ENCODE results near the gene C1orf226. TPM values are rescaled to one million over a fixed set of nuclear protein-coding genes. Genes with fewer than 3 reads are reported as not detected.

C1orf226 gene
- total and polyA plus RNA-seq, 2 of the 4 experiments (the other 2 are of a cell fraction), result under 0.01 to 0.10 TPM

DNA sequence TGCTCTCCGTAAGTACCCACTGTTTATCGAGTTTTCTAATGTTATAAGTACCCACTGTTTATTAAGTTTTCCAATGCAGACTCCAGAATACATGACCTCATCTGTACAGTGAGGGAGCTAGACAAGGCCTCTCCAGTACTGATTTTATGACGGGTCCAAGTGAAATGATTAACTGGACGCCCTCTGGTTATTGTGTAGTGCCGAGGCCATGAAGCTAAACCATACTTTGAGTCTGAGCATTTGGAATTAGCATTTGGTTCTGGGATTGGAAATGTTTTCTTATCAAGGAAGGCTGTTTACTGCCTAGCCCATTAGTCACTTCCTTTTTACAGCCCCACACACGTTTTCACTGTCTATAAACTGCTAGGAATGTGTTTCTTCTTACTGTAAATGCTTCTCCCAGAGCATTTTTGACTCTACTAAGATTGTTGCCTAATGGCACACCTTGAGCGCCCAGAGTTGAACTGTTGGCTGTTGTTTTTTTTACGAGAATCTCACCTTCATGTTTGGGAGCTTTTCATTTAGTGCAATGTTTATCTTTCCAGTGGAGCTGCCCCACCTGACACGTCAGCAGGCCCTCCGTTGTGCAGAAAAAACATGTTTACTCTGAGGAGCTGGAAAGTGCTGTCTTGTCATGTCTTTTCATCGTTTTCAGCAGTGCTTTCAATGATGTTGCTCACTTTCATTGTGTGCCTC lies 31.7 kb upstream of the C1orf226 start:
- peak overlapping the region; percentile 61 for H2BK5ac ChIP-seq (ENCODE audit: low read depth, low read length, poor library complexity, severe bottlenecking)
- no peaks in the 10 kb centered on the region for H3K27me3 ChIP-seq (ENCODE audit: control insufficient read depth, insufficient read depth, low read length)
- dilution Hi-C loops (cut with HindIII; ENCODE audit: low sequenced_read_pairs, unreplicated experiment), result no loop called here
- H3K27ac ChIP-seq (ENCODE audit: insufficient read depth, low read length), result peak overlapping the region; percentile 19; the same call in 1 of the 2 replicates
- TF ChIP-seq CEBPB (IDR thresholded peaks at IDR 0.05; ENCODE audit: low read depth, low read length) (peak; percentile 43; the same call in 1 of the 2 replicates), NFE2L2 (IDR thresholded peaks at IDR 0.05; ENCODE audit: low read depth, low read length) (no peak), FOS (IDR thresholded peaks at IDR 0.05; ENCODE audit: low read depth, low read length) (peak; percentile 45; the same call in 1 of the 2 replicates), BHLHE40 (IDR thresholded peaks at IDR 0.05; ENCODE audit: low read depth, low read length) (peak; percentile 93)
- TF ChIP-seq, protein P1, sequence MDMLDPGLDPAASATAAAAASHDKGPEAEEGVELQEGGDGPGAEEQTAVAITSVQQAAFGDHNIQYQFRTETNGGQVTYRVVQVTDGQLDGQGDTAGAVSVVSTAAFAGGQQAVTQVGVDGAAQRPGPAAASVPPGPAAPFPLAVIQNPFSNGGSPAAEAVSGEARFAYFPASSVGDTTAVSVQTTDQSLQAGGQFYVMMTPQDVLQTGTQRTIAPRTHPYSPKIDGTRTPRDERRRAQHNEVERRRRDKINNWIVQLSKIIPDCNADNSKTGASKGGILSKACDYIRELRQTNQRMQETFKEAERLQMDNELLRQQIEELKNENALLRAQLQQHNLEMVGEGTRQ (IDR thresholded peaks at IDR 0.05; ENCODE audit: low read depth, low read length), result no peak
- peaks cover 5% of the 10 kb centered on the region for H3K9me1 ChIP-seq (ENCODE audit: insufficient read depth, low read length)
- H3K4me1 ChIP-seq (ENCODE audit: control insufficient read depth, insufficient read depth, low read length), result 0 out of 2 replicates have a peak, but pooled peaks cover 4% of the 10 kb centered on the region
- DNase-seq, result peak; percentile 77
- no peak overlapping the region for H3K4me3 ChIP-seq (ENCODE audit: insufficient read depth, low read depth, low read length)
- H2AFZ ChIP-seq (replicated peaks; ENCODE audit: low read length, poor library complexity), result peak overlapping the region; percentile 0
- in situ Hi-C loops (cut with MboI; ENCODE audit: low sequenced_read_pairs), result no loop called here
- H3K14ac ChIP-seq (replicated peaks; ENCODE audit: low read depth, low read length), result peak overlapping the region; percentile 36; the same call in 1 of the 2 replicates
- peak overlapping the region; percentile 18; the same call in 1 of the 3 replicates for H2BK15ac ChIP-seq (ENCODE audit: low read depth, low read length)
- H3K36me3 ChIP-seq (ENCODE audit: control insufficient read depth, insufficient read depth, low read length), result no peaks in the 10 kb centered on the region
- peak overlapping the region; percentile 22 for H4K91ac ChIP-seq (ENCODE audit: insufficient read depth, low read depth, low read length)
- H3K23ac ChIP-seq (ENCODE audit: low read depth, low read length), result peak overlapping the region; percentile 50
- 40% methylated on average over 2 of the region's 11 CpGs; no CpG with 5 or more reads in 1 of the 2 experiments for WGBS, 2 experiments (ENCODE audit: extremely low coverage in 2 of 2, insufficient read length in 1 of 2)
- no peaks in the 10 kb centered on the region for H3K79me1 ChIP-seq (ENCODE audit: low read depth in 1 of 2, low read length in 2 of 2)
- ChIA-PET CTCF (interaction anchor here (0.8 to 1.2 kb wide), 2 partner anchors 42 to 486 kb away, joined by 3 to 4 read pairs; no protein-coding TSS in a partner anchor), POLR2A (ENCODE audit: unreplicated experiment) (no interaction called here)
- intact Hi-C loops (cut with micrococcal nuclease), result no loop called here
- peak overlapping the region in 1 of 2 experiments; percentile 2; a peak in 1 of 4 replicates for H4K8ac ChIP-seq (ENCODE audit: low read depth in 2 of 2, low read length in 2 of 2)
- H3K9me3 ChIP-seq (ENCODE audit: control insufficient read depth, insufficient read depth, low read length), result no peaks in the 10 kb centered on the region
- peak overlapping the region; percentile 22 for H3K4ac ChIP-seq (ENCODE audit: low read depth, low read length)
- H2AK5ac ChIP-seq (ENCODE audit: low read depth, low read length), result peak overlapping the region; percentile 35; the same call in 1 of the 2 replicates
- H4K5ac ChIP-seq (ENCODE audit: low read depth, low read length), result no peak overlapping the region; the same call in 1 of the 2 replicates
- H2BK120ac ChIP-seq (ENCODE audit: low read depth, low read length), result peak overlapping the region; percentile 82
- BruUV-seq (replicated peaks), result no TSS peak
- peak overlapping the region; percentile 28; the same call in 1 of the 2 replicates for H3K4me2 ChIP-seq (ENCODE audit: low read depth, low read length)
- H2AK9ac ChIP-seq (replicated peaks; ENCODE audit: low read depth, low read length, poor library complexity), result peak overlapping the region; percentile 4
- H2BK20ac ChIP-seq (ENCODE audit: low read depth, low read length), result peak overlapping the region; percentile 70
- H3K18ac ChIP-seq (ENCODE audit: low read depth, low read length), result peak overlapping the region; percentile 8; the same call in 1 of the 2 replicates
- ATAC-seq (ENCODE audit: low read depth), result peak; percentile 84
- H3K9ac ChIP-seq (ENCODE audit: low read depth, low read length), result no peak overlapping the region
- no peak overlapping the region for H3K56ac ChIP-seq (ENCODE audit: extremely low read depth, insufficient read depth, low read length)
- H4K20me1 ChIP-seq (ENCODE audit: insufficient read depth, low read length), result no peaks in the 10 kb centered on the region

Measured in IMR-90 (cell line).